ENCODE data around the gene FAM124A.

The FAM124A gene

DNA sequence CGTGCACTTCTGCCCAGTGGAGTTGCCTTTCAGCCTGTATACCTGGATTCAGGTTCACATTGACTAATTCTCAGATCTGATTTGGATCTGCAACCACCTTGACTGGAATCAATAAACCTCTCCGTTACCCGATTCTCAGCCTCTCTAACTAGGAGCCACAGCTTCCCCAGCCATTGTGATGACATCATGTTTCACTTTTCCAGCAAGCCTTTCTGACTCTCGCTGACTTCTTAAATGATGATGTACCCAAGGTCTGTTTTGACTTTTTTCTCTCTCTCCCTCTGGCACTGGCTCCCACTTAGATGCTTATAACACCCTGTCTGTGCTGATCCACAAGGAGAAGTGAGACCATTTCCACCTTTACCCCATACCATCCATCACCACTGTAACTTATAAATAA is 13.5 kb upstream of the FAM124A start:
- H3K27me3 ChIP-seq (replicated peaks) = peaks cover 6% of the 10 kb centered on the region

DNA sequence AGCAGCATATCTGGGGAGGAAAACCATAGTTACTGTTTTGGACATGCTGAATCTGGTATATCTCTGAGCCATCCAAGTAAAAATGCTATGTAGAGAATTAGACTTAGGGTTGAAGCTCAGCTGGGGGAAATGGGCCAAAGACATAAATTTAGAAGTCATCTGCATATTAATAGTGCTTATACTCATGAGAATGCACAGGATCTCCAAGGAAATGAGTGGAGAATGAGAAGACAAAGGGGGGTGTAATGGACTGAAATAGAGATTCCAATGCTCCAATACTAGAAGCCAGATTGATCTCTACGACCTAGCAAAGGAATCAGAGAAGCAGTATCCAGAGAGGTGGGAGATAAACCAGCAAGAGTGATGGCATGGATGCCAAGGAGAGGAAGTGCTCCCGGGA is 10.3 kb upstream of the FAM124A start:
- in situ Hi-C loops (cut with HindIII; ENCODE audit: low pct_ligation_motif_present, low sequenced_read_pairs) = no loop called here
- Histone ChIP-seq H3K36me3 (replicated peaks) (no peaks in the 10 kb centered on the region), H3K27ac (no peak overlapping the region), H3K4me3 (ENCODE audit: low read depth, low read length) (no peak overlapping the region), H3K27me3 (replicated peaks) (peaks cover 6% of the 10 kb centered on the region)
- no peak for TF ChIP-seq CTCF (IDR thresholded peaks at IDR 0.05; ENCODE audit: low read depth, low read length, missing control alignments)
- no peak for DNase-seq

More for the DNA sequence above, 13.5 kb upstream of the FAM124A start:
- no peak overlapping the region for H3K27ac ChIP-seq
- H3K4me3 ChIP-seq (ENCODE audit: low read depth, low read length) = no peak overlapping the region
- DNase-seq = no peak
- H3K36me3 ChIP-seq (replicated peaks) = no peaks in the 10 kb centered on the region
- in situ Hi-C loops (cut with HindIII; ENCODE audit: low pct_ligation_motif_present, low sequenced_read_pairs) = no loop called here
- TF ChIP-seq CTCF (IDR thresholded peaks at IDR 0.05; ENCODE audit: low read depth, low read length, missing control alignments) = no peak

- TF ChIP-seq CTCF (IDR thresholded peaks at IDR 0.05; ENCODE audit: low read depth, low read length, missing control alignments) = no peak
- H3K4me3 ChIP-seq (ENCODE audit: low read depth, low read length) = no peak overlapping the region
- H3K27ac ChIP-seq = no peak overlapping the region
- H3K36me3 ChIP-seq (replicated peaks) = no peaks in the 10 kb centered on the region
- DNase-seq = no peak
- H3K27me3 ChIP-seq (replicated peaks) = peaks cover 6% of the 10 kb centered on the region
- in situ Hi-C loops (cut with HindIII; ENCODE audit: low pct_ligation_motif_present, low sequenced_read_pairs) = no loop called here
These were observed 9.4 kb upstream of the FAM124A start for GRCh38 chr13:51212758-51213157.

DNA sequence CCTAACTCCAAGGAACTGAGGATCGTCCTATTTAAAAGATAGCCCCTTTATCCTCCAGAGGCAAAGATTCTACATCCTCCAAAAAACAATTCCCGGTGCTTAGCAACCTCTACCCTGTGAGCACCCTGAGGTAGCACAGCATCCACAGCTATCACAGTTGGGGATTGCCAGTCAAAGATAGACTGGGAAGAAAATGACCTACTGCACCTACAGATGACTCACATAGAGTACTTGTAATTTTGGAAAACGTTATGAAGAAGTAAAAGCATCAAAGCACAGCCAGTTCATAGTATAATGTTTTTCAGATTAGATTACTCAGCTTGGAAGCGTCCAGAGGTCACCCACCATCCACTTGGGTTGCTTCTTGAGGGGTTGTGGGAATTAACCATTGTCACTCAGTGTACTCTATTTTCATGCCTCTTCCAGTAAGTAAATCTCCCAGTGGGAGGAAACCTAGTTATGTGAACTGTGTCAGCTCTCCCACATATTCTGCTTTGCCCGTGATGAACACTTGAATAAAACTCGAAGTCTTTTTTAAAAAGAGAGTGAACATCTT is 8.9 kb upstream of the FAM124A start:
- peaks cover 6% of the 10 kb centered on the region for H3K27me3 ChIP-seq (replicated peaks)
- H3K27ac ChIP-seq = no peak overlapping the region
- TF ChIP-seq CTCF (IDR thresholded peaks at IDR 0.05; ENCODE audit: low read depth, low read length, missing control alignments) = no peak
- no peaks in the 10 kb centered on the region for H3K36me3 ChIP-seq (replicated peaks)
- DNase-seq = no peak
- in situ Hi-C loops (cut with HindIII; ENCODE audit: low pct_ligation_motif_present, low sequenced_read_pairs) = no loop called here
- no peak overlapping the region for H3K4me3 ChIP-seq (ENCODE audit: low read depth, low read length)

DNA sequence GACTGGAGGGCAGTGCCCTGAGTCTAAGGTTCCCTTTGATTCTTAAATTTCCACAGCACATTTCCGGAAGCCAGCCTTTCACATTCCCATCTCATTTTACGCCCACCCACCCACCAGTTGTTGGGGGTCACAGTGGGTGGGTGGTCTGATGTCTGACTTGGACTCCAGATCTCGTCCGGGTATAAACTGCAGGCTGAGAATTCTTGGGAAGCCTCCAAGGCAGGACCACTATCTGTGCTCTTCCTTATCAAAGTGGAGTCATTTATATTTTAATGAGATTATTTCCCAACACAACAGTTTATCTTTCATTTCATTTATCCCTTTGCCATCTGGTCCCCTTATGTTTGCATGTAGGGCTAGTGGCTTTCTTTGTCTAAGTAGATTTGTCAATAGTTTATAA is 3.6 kb upstream of the FAM124A start:
- H3K27me3 ChIP-seq (replicated peaks) = peaks cover 22% of the 10 kb centered on the region
- H3K4me3 ChIP-seq (ENCODE audit: low read depth, low read length) = no peak overlapping the region
- no peak for DNase-seq
- no peak for TF ChIP-seq CTCF (IDR thresholded peaks at IDR 0.05; ENCODE audit: low read depth, low read length, missing control alignments)
- in situ Hi-C loops (cut with HindIII; ENCODE audit: low pct_ligation_motif_present, low sequenced_read_pairs) = no loop called here
- no peak overlapping the region for H3K27ac ChIP-seq
- H3K36me3 ChIP-seq (replicated peaks) = no peaks in the 10 kb centered on the region

DNA sequence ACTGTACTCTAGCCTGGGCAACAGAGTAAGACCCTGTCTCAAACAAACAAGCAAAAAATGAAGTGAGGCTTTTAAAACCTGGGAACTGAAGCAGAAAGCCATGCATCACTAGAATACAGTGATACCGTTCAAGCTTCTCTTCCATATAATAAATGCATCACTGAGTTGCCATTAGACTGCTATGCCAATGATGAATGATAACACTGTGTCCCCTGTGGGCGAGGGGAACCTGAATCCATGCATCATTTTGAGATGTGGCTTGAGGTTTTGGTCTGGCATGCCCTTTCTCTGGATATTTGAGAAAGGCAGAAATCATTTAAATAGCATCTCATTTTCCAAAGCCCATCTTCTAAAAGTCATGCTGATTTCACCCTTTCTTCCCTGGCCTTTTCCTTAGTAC is 1.5 kb upstream of the FAM124A start:
- peaks cover 22% of the 10 kb centered on the region for H3K27me3 ChIP-seq (replicated peaks)
- no peak for DNase-seq
- H3K27ac ChIP-seq = no peak overlapping the region
- in situ Hi-C loops (cut with HindIII; ENCODE audit: low pct_ligation_motif_present, low sequenced_read_pairs) = no loop called here
- H3K4me3 ChIP-seq (ENCODE audit: low read depth, low read length) = no peak overlapping the region
- no peak for TF ChIP-seq CTCF (IDR thresholded peaks at IDR 0.05; ENCODE audit: low read depth, low read length, missing control alignments)
- no peaks in the 10 kb centered on the region for H3K36me3 ChIP-seq (replicated peaks)

All from brain microvascular endothelial cell (primary cell).